Thyroid gland (tissue), 4 donors: ENCODE measurements around the gene CHN2. TPM values are rescaled to one million over a fixed set of nuclear protein-coding genes. Genes with fewer than 3 reads are reported as not detected.

Experiments
- DNase-seq, 2 donors: peaks; one replicate each; pipeline ENCODE4 v3.0.0-alpha.2; 2019
- H3K27ac ChIP-seq, 3 donors: fragments of 200-600 bp; sonication (generic); 1 replicate in 2 of 3; 2 replicates in 1 of 3; pipeline ENCODE4 v1.5.1; 2016 to 2019; ENCODE audit warnings: mild to moderate bottlenecking in 1 of 3, moderate library complexity in 1 of 3
- H3K27me3 ChIP-seq: fragments of 200-600 bp; sonication (generic); one replicate; pipeline ENCODE4 v1.5.1; 2019
- H3K36me3 ChIP-seq, 2 donors: fragments of 200-600 bp; sonication (generic); one replicate each; pipeline ENCODE4 v1.5.1; 2016 to 2019
- H3K4me1 ChIP-seq, 2 donors: fragments of 200-600 bp; sonication (generic); one replicate each; pipeline ENCODE4 v1.5.1; 2017 to 2019
- H3K4me3 ChIP-seq, 3 donors: fragments of 200-600 bp; sonication (generic); replicated peaks in 1 of 3; 1 replicate in 2 of 3; 2 replicates in 1 of 3; pipeline ENCODE4 v1.5.1; 2016; ENCODE audit warnings: mild to moderate bottlenecking in 1 of 3
- H3K9me3 ChIP-seq: fragments of 200-600 bp; sonication (generic); one replicate; pipeline ENCODE4 v1.5.1; 2017
- CTCF ChIP-seq, 6 experiments: fragments of 200-600 bp in 3 of 6; fragments of 450-650 bp in 3 of 6; sonication (generic) in 3 of 6; IDR thresholded peaks; one replicate each; pipeline ENCODE4 v1.5.1; 2016 to 2019; ENCODE audit warnings: antibody characterized with exemption in 6 of 6, mild to moderate bottlenecking in 2 of 6, inconsistent platforms in 1 of 6, moderate library complexity in 1 of 6
- POLR2A ChIP-seq, 2 donors: fragments of 450-650 bp; IDR thresholded peaks; one replicate each; pipeline ENCODE4 v1.6.1; 2017; ENCODE audit warnings: antibody characterized with exemption in 2 of 2, mild to moderate bottlenecking in 2 of 2, moderate library complexity in 1 of 2
- WGBS, 2 donors: methylation state at CpG; one replicate each; pipeline ENCODE4 v1.1.5; 2017; 5-methylcytosine and 5-hydroxymethylcytosine counted together
- intact Hi-C: fragments of 100-400 bp; cut with DNase I; formaldehyde crosslinking; loops from one replicate; pipeline ENCODE4 v1.15.1; 2023
- total RNA-seq, 4 donors: library from RNA; depleted of rRNA; stranded (reverse); fragments of >200 nt; gene quantifications; one replicate each; pipeline ENCODE4 v1.2.3, GENCODE V29; 2016

The CHN2 gene
- total RNA-seq, 4 donors from 2014 or later: 11.7 to 54.3 (median 41.4) TPM

- Histone ChIP-seq H3K4me1 (peaks cover 0 to 7% of the 10 kb centered on the region in 2 donors), H3K27ac (no peak overlapping the region), H3K27me3 (no peaks in the 10 kb centered on the region), H3K9me3 (no peaks in the 10 kb centered on the region), H3K4me3 (no peak overlapping the region), H3K36me3 (no peaks in the 10 kb centered on the region)
- no peak for DNase-seq
- TF ChIP-seq CTCF (IDR thresholded peaks at IDR 0.05) (no peak), POLR2A (IDR thresholded peaks at IDR 0.05) (no peak)
- WGBS, 2 donors: 92% methylated on average over 4 of the region's 4 CpGs
- intact Hi-C loops: no loop called here
Measured at GRCh38 chr7:29377718-29378117, 183.1 kb downstream of the CHN2 start.

- no peak for TF ChIP-seq CTCF (IDR thresholded peaks at IDR 0.05)
- TF ChIP-seq POLR2A (IDR thresholded peaks at IDR 0.05): no peak
Measured at GRCh38 chr7:29379551-29379950, 185.0 kb downstream of the CHN2 start.

GRCh38 chr7:29381206-29382094, 186.9 kb downstream of the CHN2 start:
- Histone ChIP-seq H3K27ac (no peak overlapping the region), H3K4me3 (no peak overlapping the region), H3K36me3 (no peaks in the 10 kb centered on the region), H3K9me3 (no peaks in the 10 kb centered on the region), H3K4me1 (peaks cover 8 to 9% of the 10 kb centered on the region in 2 donors), H3K27me3 (no peaks in the 10 kb centered on the region)
- intact Hi-C loops: no loop called here
- TF ChIP-seq POLR2A (IDR thresholded peaks at IDR 0.05): no peak
- TF ChIP-seq CTCF (IDR thresholded peaks at IDR 0.05): no peak
- 91 to 92% methylated on average over 5 of the region's 5 CpGs for WGBS, 2 donors
- DNase-seq: no peak

More at GRCh38 chr7:29379551-29379950, 185.0 kb downstream of the CHN2 start:
- Histone ChIP-seq H3K9me3 (no peaks in the 10 kb centered on the region), H3K27ac (no peak overlapping the region), H3K4me3 (no peak overlapping the region), H3K27me3 (no peaks in the 10 kb centered on the region), H3K36me3 (no peaks in the 10 kb centered on the region), H3K4me1 (peaks cover 4 to 10% of the 10 kb centered on the region in 2 donors)
- intact Hi-C loops: no loop called here
- DNase-seq: no peak
- WGBS, 2 donors: 93 to 94% methylated on average over 2 of the region's 2 CpGs

- DNase-seq: no peak
- Histone ChIP-seq H3K4me1 (peaks cover 8 to 9% of the 10 kb centered on the region in 2 donors), H3K36me3 (no peaks in the 10 kb centered on the region), H3K27ac (no peak overlapping the region), H3K27me3 (no peaks in the 10 kb centered on the region), H3K4me3 (no peak overlapping the region), H3K9me3 (no peaks in the 10 kb centered on the region)
- intact Hi-C loops: no loop called here
- TF ChIP-seq POLR2A (IDR thresholded peaks at IDR 0.05) (no peak), CTCF (IDR thresholded peaks at IDR 0.05) (no peak)
- WGBS, 2 donors: 94 to 99% methylated on average over 2 of the region's 2 CpGs
Measured at GRCh38 chr7:29384277-29384676, 189.7 kb downstream of the CHN2 start.

GRCh38 chr7:29385214-29385814, 190.7 kb downstream of the CHN2 start:
- Histone ChIP-seq H3K4me3 (no peak overlapping the region), H3K9me3 (no peaks in the 10 kb centered on the region), H3K27ac (no peak overlapping the region), H3K4me1 (peaks cover 8 to 9% of the 10 kb centered on the region in 2 donors), H3K27me3 (no peaks in the 10 kb centered on the region), H3K36me3 (no peaks in the 10 kb centered on the region)
- intact Hi-C loops: no loop called here
- TF ChIP-seq POLR2A (IDR thresholded peaks at IDR 0.05) (no peak), CTCF (IDR thresholded peaks at IDR 0.05) (no peak)
- 72 to 74% methylated on average over 4 of the region's 4 CpGs for WGBS, 2 donors
- no peak for DNase-seq
